ENCODE measurements around the gene TPSAB1. TPM values are rescaled to one million over a fixed set of nuclear protein-coding genes. Genes with fewer than 3 reads are reported as not detected.

The TPSAB1 gene
- total RNA-seq, 4 donors from 2014 or later: 3.9 to 96.2 (median 14.2) TPM

DNA sequence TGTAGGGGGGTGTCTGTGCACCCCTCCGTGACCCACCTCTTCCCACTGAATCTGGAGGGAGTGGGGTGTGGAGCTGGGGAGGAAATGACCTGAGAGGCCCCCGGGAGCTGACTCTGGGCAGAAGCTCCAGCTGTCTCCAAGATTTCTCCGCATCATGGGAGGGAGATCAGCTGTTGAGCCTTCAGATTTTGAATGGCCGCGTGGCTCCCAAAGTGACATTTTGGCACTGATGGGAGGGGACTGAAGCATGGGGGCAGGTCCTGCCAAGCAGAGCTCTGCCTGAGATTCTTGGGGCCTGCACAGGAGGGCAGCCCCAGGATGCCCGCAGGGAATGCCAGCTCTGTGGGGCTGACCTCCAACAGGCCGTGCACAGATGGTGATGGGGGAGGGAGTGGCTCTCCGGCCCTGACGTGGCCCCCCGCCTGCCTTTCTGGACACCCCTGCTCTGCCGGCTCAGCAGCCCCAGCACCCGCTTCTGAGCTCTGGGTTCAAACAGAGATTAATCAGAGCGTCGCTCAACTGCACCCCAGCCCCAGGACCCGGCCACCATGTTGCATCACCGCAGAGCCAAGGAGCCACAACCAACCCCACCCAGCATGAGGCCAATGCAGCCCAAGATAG is 43.6 kb downstream of the TPSAB1 start:
- H3K4me3 ChIP-seq: no peak overlapping the region
- no peaks in the 10 kb centered on the region for H3K9me3 ChIP-seq
- H3K36me3 ChIP-seq: no peaks in the 10 kb centered on the region
- TF ChIP-seq CTCF (IDR thresholded peaks at IDR 0.05) (no peak), POLR2A (IDR thresholded peaks at IDR 0.05) (no peak)
- H3K27me3 ChIP-seq: peaks cover 6 to 7% of the 10 kb centered on the region in 2 donors
- H3K4me1 ChIP-seq: no peaks in the 10 kb centered on the region
- H3K27ac ChIP-seq: no peak overlapping the region
- DNase-seq: no peak
- intact Hi-C loops (cut with DNase I; ENCODE audit: low total_unique reads): no loop called here

DNA sequence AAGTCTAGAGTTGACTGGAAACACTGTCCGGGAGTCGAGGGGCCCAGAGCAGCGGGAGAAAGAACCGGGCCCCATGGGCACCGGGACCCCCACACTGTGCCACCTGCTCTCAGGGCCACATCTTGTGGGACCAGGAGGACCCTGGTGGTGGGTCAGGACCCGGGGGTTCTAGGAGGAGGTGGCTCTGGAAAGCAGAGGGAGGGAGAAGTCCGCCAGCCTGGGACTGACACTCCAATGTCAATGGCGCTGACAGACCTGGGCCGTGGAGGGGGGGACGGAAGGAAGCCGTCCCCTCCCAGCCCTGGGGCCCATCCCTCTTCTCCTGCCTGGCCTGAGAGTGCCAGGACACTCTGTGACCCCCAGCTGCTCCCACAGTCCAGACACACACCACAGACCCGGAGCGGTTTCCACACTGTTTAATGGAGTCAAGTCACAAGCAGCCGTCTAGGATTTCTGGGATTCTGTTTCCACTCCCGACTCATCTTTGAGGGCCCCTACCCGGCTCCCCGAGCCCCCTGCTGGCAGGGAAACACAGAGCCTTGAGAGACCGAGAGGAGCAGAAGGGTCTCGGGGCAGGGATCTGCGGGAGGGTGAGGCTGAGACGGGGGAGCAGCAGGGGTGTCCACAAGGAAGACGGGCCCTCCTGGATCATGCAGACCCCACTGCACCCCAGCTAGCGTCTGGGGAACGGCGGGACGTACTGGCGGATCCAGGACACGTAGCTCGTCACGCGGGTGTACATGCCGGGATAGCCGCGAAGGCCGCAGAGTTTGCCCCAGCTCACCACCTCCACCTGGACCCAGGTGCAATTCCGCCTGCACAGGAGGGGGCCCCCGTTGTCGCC is 45.4 kb downstream of the TPSAB1 start:
- TF ChIP-seq POLR2A (IDR thresholded peaks at IDR 0.05) (no peak), CTCF (IDR thresholded peaks at IDR 0.05) (no peak)
- Histone ChIP-seq H3K27ac (no peak overlapping the region), H3K36me3 (no peaks in the 10 kb centered on the region), H3K4me1 (no peaks in the 10 kb centered on the region), H3K9me3 (no peaks in the 10 kb centered on the region), H3K27me3 (peaks cover 6 to 17% of the 10 kb centered on the region in 2 donors), H3K4me3 (no peak overlapping the region)
- intact Hi-C loops (cut with DNase I; ENCODE audit: low total_unique reads): no loop called here
- DNase-seq: no peak

DNA sequence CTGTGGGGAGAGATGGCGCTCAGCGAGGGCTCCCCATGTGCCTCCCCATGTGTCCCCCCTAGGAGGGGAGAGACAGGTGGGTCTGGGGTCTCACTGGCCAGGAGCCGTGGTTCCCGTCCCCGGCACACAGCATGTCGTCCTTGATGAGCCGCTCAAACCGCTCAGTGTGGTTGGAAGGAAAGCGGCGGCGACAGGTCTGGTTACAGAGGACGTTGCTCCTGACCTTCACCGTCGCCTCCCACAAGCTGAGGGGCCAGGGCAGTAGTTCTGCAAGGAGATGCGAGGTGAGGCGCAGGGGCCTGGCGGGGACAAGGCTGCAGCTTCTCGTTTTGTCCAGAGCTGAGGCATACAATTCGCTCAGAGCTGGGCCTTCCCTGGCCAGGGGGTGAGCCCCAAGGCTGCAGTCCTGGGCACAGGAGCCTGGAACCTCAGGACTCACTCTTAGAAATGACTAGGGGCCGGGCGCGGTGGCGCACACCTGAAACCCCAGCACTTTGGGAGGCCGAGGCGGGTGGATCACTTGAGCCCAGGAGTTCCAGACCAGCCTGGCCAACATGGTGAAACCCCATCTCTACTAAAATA is 46.1 kb downstream of the TPSAB1 start:
- no peak for TF ChIP-seq CTCF (IDR thresholded peaks at IDR 0.05)
- no peak for TF ChIP-seq POLR2A (IDR thresholded peaks at IDR 0.05)
- Histone ChIP-seq H3K4me1 (no peaks in the 10 kb centered on the region), H3K4me3 (no peak overlapping the region), H3K27me3 (peaks cover 6 to 21% of the 10 kb centered on the region in 2 donors), H3K36me3 (no peaks in the 10 kb centered on the region), H3K27ac (no peak overlapping the region), H3K9me3 (no peaks in the 10 kb centered on the region)
- DNase-seq: no peak
- intact Hi-C loops (cut with DNase I; ENCODE audit: low total_unique reads): no loop called here

DNA sequence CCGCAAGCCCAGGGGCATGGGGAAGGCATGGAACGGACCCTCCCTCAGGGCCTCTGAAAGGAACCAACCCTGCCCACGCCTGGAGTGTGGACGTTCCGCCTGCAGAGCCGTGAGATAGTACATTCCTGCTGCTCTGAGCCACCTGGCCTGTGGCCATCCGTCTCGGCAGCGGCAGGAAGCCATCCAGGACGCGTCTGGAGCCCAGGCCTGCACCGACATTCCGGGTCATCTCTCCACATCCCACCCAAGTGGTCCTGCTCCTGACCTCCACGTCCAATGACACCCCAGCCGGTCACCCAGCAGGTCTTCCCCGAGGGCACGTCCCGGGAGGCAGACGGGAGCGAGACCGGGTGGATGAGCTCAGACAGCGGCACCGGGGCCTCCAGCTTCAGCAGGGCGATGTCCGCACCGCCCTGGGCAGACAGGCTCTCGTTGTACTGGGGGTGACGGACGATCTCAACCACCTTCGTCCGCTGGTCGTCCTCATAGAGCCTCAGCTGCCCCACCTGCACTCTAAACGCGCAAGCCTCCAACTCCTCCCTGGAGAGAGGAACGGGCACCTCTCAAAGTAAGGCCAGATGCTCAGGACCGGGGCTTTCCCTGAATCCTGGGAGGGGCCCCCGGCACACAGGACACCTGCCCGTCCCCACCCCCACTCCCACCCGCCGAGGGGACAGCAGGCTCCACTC is 47.6 kb downstream of the TPSAB1 start:
- Histone ChIP-seq H3K4me1 (no peaks in the 10 kb centered on the region), H3K27me3 (peaks cover 6 to 23% of the 10 kb centered on the region in 2 donors), H3K36me3 (no peaks in the 10 kb centered on the region), H3K4me3 (no peak overlapping the region), H3K9me3 (no peaks in the 10 kb centered on the region), H3K27ac (no peak overlapping the region)
- TF ChIP-seq POLR2A (IDR thresholded peaks at IDR 0.05) (no peak), CTCF (IDR thresholded peaks at IDR 0.05) (no peak)
- intact Hi-C loops (cut with DNase I; ENCODE audit: low total_unique reads): no loop called here
- no peak for DNase-seq

Data from uterus (tissue), 4 donors.